Measurements from ENCODE around the gene GPX1. TPM values are rescaled to one million over a fixed set of nuclear protein-coding genes. Genes with fewer than 3 reads are reported as not detected.

The GPX1 gene
- total and polyA plus RNA-seq, 4 donors = 87.0 to 412 (median 219) TPM

- Histone ChIP-seq H3K27ac (ENCODE audit: low read depth in 1 of 2, low read length in 2 of 2) (peak overlapping the region; percentile 58 to 91), H3K27me3 (ENCODE audit: control insufficient read depth in 4 of 4, insufficient read depth in 4 of 4, low read length in 3 of 4) (no peaks in the 10 kb centered on the region), H3K4me1 (ENCODE audit: control insufficient read depth in 4 of 4, insufficient read depth in 4 of 4, low read length in 3 of 4) (peaks cover 6 to 34% (median 24%) of the 10 kb centered on the region in 4 donors), H3K4me3 (ENCODE audit: low read depth in 1 of 3, low read length in 3 of 3) (no peak overlapping the region), H3K36me3 (ENCODE audit: control insufficient read depth in 4 of 4, insufficient read depth in 3 of 4, low read depth in 1 of 4, low read length in 3 of 4) (peaks cover 0 to 11% (median 5%) of the 10 kb centered on the region in 4 donors), H3K9me3 (ENCODE audit: control insufficient read depth in 4 of 4, low read length in 3 of 4) (no peaks in the 10 kb centered on the region), H3K9ac (ENCODE audit: low read depth in 1 of 2, low read length in 2 of 2) (peak overlapping the region in 1 of 2 donors; percentile 2)
- TF ChIP-seq RAD21 (IDR thresholded peaks at IDR 0.05) = no peak
- WGBS = 91% methylated on average over 5 of the region's 5 CpGs
- no peak for DNase-seq (ENCODE audit: low spot score)
Observed at GRCh38 chr3:49352890-49353421, 5.2 kb downstream of the GPX1 start.

DNA sequence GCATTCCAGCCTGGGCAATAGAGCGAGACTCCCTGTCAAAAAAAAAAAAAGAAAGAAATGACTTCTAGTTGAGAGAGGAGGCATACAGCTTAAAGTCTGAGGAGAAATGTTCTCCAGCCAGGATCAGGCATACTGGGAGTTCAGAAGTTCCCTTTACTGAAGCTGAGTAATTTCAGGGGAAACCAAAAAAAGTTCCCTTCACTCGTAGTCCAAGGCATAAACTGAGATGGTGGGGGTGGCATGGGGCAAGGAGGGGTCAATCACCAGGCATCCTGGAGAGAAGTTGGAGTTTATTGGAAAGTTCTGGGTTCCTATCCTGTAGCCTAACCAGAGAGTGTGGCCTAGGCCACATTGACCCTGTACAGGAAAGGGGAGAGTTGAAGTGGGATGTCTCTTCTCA is 5.9 kb downstream of the GPX1 start:
- Histone ChIP-seq H3K27ac (ENCODE audit: low read depth in 1 of 2, low read length in 2 of 2) (peak overlapping the region; percentile 58 to 91), H3K4me3 (ENCODE audit: low read depth in 1 of 3, low read length in 3 of 3) (no peak overlapping the region), H3K27me3 (ENCODE audit: control insufficient read depth in 4 of 4, insufficient read depth in 4 of 4, low read length in 3 of 4) (no peaks in the 10 kb centered on the region), H3K36me3 (ENCODE audit: control insufficient read depth in 4 of 4, insufficient read depth in 3 of 4, low read depth in 1 of 4, low read length in 3 of 4) (peaks cover 0 to 11% (median 5%) of the 10 kb centered on the region in 4 donors), H3K4me1 (ENCODE audit: control insufficient read depth in 4 of 4, insufficient read depth in 4 of 4, low read length in 3 of 4) (peaks cover 6 to 34% (median 24%) of the 10 kb centered on the region in 4 donors), H3K9me3 (ENCODE audit: control insufficient read depth in 4 of 4, low read length in 3 of 4) (no peaks in the 10 kb centered on the region), H3K9ac (ENCODE audit: low read depth in 1 of 2, low read length in 2 of 2) (no peak overlapping the region)
- TF ChIP-seq HNF4G (IDR thresholded peaks at IDR 0.05) (no peak), NR2F2 (IDR thresholded peaks at IDR 0.05) (no peak), SP1 (IDR thresholded peaks at IDR 0.05) (no peak), JUND (IDR thresholded peaks at IDR 0.05) (no peak), RAD21 (IDR thresholded peaks at IDR 0.05) (no peak), FOXA1 (IDR thresholded peaks at IDR 0.05) (no peak), YY1 (IDR thresholded peaks at IDR 0.05) (no peak), FOXA2 (IDR thresholded peaks at IDR 0.05) (no peak), CTCF (IDR thresholded peaks at IDR 0.05; ENCODE audit: low read depth, low read length, missing input control) (no peak), EGR1 (IDR thresholded peaks at IDR 0.05; ENCODE audit: low read depth in 2 of 2) (no peak), HNF4A (conservative IDR thresholded peaks at IDR 0.05) (no peak), GABPA (IDR thresholded peaks at IDR 0.05 in 1 of 2, conservative IDR thresholded peaks at IDR 0.05 in 1 of 2) (no peak), TAF1 (conservative IDR thresholded peaks at IDR 0.05) (no peak), RXRA (IDR thresholded peaks at IDR 0.05) (no peak)
- TF ChIP-seq, protein P1, sequence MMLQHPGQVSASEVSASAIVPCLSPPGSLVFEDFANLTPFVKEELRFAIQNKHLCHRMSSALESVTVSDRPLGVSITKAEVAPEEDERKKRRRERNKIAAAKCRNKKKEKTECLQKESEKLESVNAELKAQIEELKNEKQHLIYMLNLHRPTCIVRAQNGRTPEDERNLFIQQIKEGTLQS (IDR thresholded peaks at IDR 0.05) = no peak
- TF ChIP-seq, protein P2, sequence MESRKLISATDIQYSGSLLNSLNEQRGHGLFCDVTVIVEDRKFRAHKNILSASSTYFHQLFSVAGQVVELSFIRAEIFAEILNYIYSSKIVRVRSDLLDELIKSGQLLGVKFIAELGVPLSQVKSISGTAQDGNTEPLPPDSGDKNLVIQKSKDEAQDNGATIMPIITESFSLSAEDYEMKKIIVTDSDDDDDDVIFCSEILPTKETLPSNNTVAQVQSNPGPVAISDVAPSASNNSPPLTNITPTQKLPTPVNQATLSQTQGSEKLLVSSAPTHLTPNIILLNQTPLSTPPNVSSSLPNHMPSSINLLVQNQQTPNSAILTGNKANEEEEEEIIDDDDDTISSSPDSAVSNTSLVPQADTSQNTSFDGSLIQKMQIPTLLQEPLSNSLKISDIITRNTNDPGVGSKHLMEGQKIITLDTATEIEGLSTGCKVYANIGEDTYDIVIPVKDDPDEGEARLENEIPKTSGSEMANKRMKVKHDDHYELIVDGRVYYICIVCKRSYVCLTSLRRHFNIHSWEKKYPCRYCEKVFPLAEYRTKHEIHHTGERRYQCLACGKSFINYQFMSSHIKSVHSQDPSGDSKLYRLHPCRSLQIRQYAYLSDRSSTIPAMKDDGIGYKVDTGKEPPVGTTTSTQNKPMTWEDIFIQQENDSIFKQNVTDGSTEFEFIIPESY (IDR thresholded peaks at IDR 0.05) = no peak
- TF ChIP-seq, protein P3, sequence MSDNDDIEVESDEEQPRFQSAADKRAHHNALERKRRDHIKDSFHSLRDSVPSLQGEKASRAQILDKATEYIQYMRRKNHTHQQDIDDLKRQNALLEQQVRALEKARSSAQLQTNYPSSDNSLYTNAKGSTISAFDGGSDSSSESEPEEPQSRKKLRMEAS (IDR thresholded peaks at IDR 0.05) = no peak
- TF ChIP-seq, protein P4, sequence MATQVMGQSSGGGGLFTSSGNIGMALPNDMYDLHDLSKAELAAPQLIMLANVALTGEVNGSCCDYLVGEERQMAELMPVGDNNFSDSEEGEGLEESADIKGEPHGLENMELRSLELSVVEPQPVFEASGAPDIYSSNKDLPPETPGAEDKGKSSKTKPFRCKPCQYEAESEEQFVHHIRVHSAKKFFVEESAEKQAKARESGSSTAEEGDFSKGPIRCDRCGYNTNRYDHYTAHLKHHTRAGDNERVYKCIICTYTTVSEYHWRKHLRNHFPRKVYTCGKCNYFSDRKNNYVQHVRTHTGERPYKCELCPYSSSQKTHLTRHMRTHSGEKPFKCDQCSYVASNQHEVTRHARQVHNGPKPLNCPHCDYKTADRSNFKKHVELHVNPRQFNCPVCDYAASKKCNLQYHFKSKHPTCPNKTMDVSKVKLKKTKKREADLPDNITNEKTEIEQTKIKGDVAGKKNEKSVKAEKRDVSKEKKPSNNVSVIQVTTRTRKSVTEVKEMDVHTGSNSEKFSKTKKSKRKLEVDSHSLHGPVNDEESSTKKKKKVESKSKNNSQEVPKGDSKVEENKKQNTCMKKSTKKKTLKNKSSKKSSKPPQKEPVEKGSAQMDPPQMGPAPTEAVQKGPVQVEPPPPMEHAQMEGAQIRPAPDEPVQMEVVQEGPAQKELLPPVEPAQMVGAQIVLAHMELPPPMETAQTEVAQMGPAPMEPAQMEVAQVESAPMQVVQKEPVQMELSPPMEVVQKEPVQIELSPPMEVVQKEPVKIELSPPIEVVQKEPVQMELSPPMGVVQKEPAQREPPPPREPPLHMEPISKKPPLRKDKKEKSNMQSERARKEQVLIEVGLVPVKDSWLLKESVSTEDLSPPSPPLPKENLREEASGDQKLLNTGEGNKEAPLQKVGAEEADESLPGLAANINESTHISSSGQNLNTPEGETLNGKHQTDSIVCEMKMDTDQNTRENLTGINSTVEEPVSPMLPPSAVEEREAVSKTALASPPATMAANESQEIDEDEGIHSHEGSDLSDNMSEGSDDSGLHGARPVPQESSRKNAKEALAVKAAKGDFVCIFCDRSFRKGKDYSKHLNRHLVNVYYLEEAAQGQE (IDR thresholded peaks at IDR 0.05) = no peak
- DNase-seq (ENCODE audit: low spot score) = no peak
- 81% methylated on average over 2 of the region's 2 CpGs for WGBS
